ENCODE data around the gene LARP4B. TPM values are rescaled to one million over a fixed set of nuclear protein-coding genes. Genes with fewer than 3 reads are reported as not detected.

LARP4B gene
- polyA plus RNA-seq, 1 of the 3 experiments (the other 2 are of a cell fraction): 23.3 TPM

DNA sequence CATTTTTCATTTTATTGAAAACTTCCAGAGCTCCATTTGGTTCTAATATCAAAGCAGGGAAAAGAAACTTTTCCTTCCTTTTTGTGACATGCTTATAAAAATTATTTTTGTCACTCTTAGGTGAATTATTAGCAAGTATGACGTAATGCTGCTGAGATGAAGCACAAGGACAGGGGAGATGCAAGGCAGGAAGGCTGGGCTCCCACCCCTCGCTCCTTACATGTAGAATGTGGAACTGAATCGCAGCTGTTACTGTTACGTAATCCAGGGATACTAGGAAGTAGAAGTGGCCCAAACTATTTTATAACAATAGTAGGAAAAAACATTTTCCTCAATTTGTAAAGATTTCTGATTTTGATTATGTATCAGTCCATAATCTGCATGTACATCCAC is 39.6 kb upstream of the LARP4B start:
- peak; percentile 57 for DNase-seq
- Histone ChIP-seq H2AFZ (ENCODE audit: low read depth) (0 out of 2 replicates have a peak overlapping the region, but pooled peaks have one; percentile 22), H3K4me2 (no peak overlapping the region), H4K20me1 (ENCODE audit: insufficient read depth) (no peaks in the 10 kb centered on the region), H3K27ac (ENCODE audit: low read depth in 2 of 2, low read length in 1 of 2) (peak overlapping the region in 1 of 2 experiments; percentile 92; a peak in 2 of 4 replicates), H3K4me1 (ENCODE audit: control insufficient read depth in 1 of 2, insufficient read depth in 2 of 2, low read depth in 1 of 2, low read length in 1 of 2) (peaks cover 0 to 21% of the 10 kb centered on the region in 2 experiments; a peak in 3 of 4 replicates), H3K27me3 (ENCODE audit: insufficient read depth) (no peaks in the 10 kb centered on the region), H3K4me3 (ENCODE audit: low read depth in 2 of 2, low read length in 1 of 2) (no peak overlapping the region), H3K9me3 (no peaks in the 10 kb centered on the region), H3K9me2 (no peaks in the 10 kb centered on the region), H3K79me2 (ENCODE audit: insufficient read depth) (no peaks in the 10 kb centered on the region), H3K36me3 (replicated peaks in 1 of 2; ENCODE audit: control insufficient read depth in 1 of 2, insufficient read depth in 2 of 2, low read length in 1 of 2) (no peaks in the 10 kb centered on the region), H3F3A (replicated peaks; ENCODE audit: insufficient read depth) (no peaks in the 10 kb centered on the region), H3K9ac (no peak overlapping the region)
- POLR2A ChIA-PET: no interaction called here
- WGBS (ENCODE audit: low lambda C conversion rate): 70% methylated on average over 4 of the region's 4 CpGs
- CTCF ChIA-PET: interaction anchor here (0.9 to 1.1 kb wide), 2 partner anchors 10 to 16 kb away, joined by 3 read pairs; no protein-coding TSS in a partner anchor
- TF ChIP-seq RCOR1 (IDR thresholded peaks at IDR 0.05; ENCODE audit: low read length) (no peak), ELF1 (IDR thresholded peaks at IDR 0.05) (no peak), MAX (IDR thresholded peaks at IDR 0.05; ENCODE audit: low read depth) (no peak), RFX5 (IDR thresholded peaks at IDR 0.05; ENCODE audit: low read length) (no peak)

GRCh38 chr10:970311-971149 is 39.0 kb upstream of the LARP4B start:
- Histone ChIP-seq H3K9me2 (no peaks in the 10 kb centered on the region), H4K20me1 (ENCODE audit: insufficient read depth) (no peaks in the 10 kb centered on the region), H3K9ac (no peak overlapping the region), H3K27ac (ENCODE audit: low read depth in 2 of 2, low read length in 1 of 2) (peak overlapping the region in 1 of 2 experiments; percentile 92; a peak in 2 of 4 replicates), H3K4me1 (ENCODE audit: control insufficient read depth in 1 of 2, insufficient read depth in 2 of 2, low read depth in 1 of 2, low read length in 1 of 2) (peaks cover 0 to 21% of the 10 kb centered on the region in 2 experiments; a peak in 3 of 4 replicates), H3F3A (replicated peaks; ENCODE audit: insufficient read depth) (no peaks in the 10 kb centered on the region), H3K4me3 (ENCODE audit: low read depth in 2 of 2, low read length in 1 of 2) (no peak overlapping the region; a peak in 1 of 4 replicates), H3K4me2 (peak overlapping the region; percentile 50; the same call in 1 of the 2 replicates), H3K9me3 (no peaks in the 10 kb centered on the region), H3K79me2 (ENCODE audit: insufficient read depth) (no peaks in the 10 kb centered on the region), H3K27me3 (ENCODE audit: insufficient read depth) (no peaks in the 10 kb centered on the region), H2AFZ (ENCODE audit: low read depth) (0 out of 2 replicates have a peak overlapping the region, but pooled peaks have one; percentile 22), H3K36me3 (replicated peaks in 1 of 2; ENCODE audit: control insufficient read depth in 1 of 2, insufficient read depth in 2 of 2, low read length in 1 of 2) (no peaks in the 10 kb centered on the region)
- CTCF ChIA-PET: interaction anchor here (0.7 to 1.2 kb wide), 4 partner anchors 10 to 39 kb away, joined by 3 read pairs; partner anchors contain the start of gene LARP4B
- DNase-seq: peak; percentile 79
- whole genome bisulfite sequencing (ENCODE audit: low lambda C conversion rate): 33% methylated on average over 14 of the region's 14 CpGs
- TF ChIP-seq MXI1 (IDR thresholded peaks at IDR 0.05; ENCODE audit: low read depth, low read length): peak; percentile 75
- TF ChIP-seq JUND (IDR thresholded peaks at IDR 0.05): no peak
- peak; percentile 63; the same call in 1 of the 2 replicates for TF ChIP-seq FOXJ3 (CRISPR knock-in tag; IDR thresholded peaks at IDR 0.05)
- peak in 1 of 2 experiments; percentile 17; a peak in 1 of 4 replicates for TF ChIP-seq EP300 (IDR thresholded peaks at IDR 0.05; ENCODE audit: borderline replicate concordance in 1 of 2, low read depth in 1 of 2, low read length in 1 of 2)
- TF ChIP-seq CHD2 (IDR thresholded peaks at IDR 0.05; ENCODE audit: low read length, partially characterized antibody): peak; percentile 62
- TF ChIP-seq RFX5 (IDR thresholded peaks at IDR 0.05; ENCODE audit: low read length): no peak
- TF ChIP-seq RCOR1 (IDR thresholded peaks at IDR 0.05; ENCODE audit: low read length): peak; percentile 78
- no peak for TF ChIP-seq FOSL2 (IDR thresholded peaks at IDR 0.05; ENCODE audit: borderline replicate concordance, low read depth)
- no peak for TF ChIP-seq TEAD4 (IDR thresholded peaks at IDR 0.05; ENCODE audit: borderline replicate concordance, insufficient read depth)
- no peak for TF ChIP-seq GATA2 (CRISPR knock-in tag; IDR thresholded peaks at IDR 0.05)
- peak; percentile 11; the same call in 1 of the 2 replicates for TF ChIP-seq RAD21 (IDR thresholded peaks at IDR 0.05; ENCODE audit: low read length)
- POLR2A ChIA-PET: no interaction called here
